Duodenal mucosa (tissue), 2 donors: Measurements from ENCODE around the gene WNT6.

Source experiments
- H3K27ac ChIP-seq: one replicate; pipeline ENCODE4 v1.7.0; 2013; ENCODE audit warnings: low read depth, low read length
- H3K27me3 ChIP-seq, 2 donors: one replicate each; pipeline ENCODE4 v1.7.0; 2013; ENCODE audit warnings: low read length in 2 of 2, control low read depth in 1 of 2; ENCODE audit not compliant: insufficient read depth in 2 of 2, control insufficient read depth in 1 of 2
- H3K36me3 ChIP-seq, 2 donors: one replicate each; pipeline ENCODE4 v1.7.0; 2013; ENCODE audit warnings: low read length in 2 of 2, control low read depth in 1 of 2; ENCODE audit not compliant: insufficient read depth in 2 of 2, control insufficient read depth in 1 of 2
- H3K4me1 ChIP-seq, 2 donors: one replicate each; pipeline ENCODE4 v1.7.0; 2013; ENCODE audit warnings: low read length in 2 of 2, control low read depth in 1 of 2; ENCODE audit not compliant: insufficient read depth in 2 of 2, control insufficient read depth in 1 of 2
- H3K4me3 ChIP-seq, 2 donors: one replicate each; pipeline ENCODE4 v1.7.0; 2013; ENCODE audit warnings: low read length in 2 of 2, low read depth in 1 of 2
- H3K9ac ChIP-seq, 2 donors: one replicate each; pipeline ENCODE4 v1.7.0; 2013; ENCODE audit warnings: low read length in 2 of 2, low read depth in 1 of 2
- H3K9me3 ChIP-seq, 2 donors: one replicate each; pipeline ENCODE4 v1.7.0; 2013; ENCODE audit warnings: low read length in 2 of 2, control low read depth in 1 of 2; ENCODE audit not compliant: control insufficient read depth in 1 of 2

WNT6 gene

GRCh38 chr2:218819093-218819492, 40.5 kb upstream of the WNT6 start:
- no peaks in the 10 kb centered on the region for H3K9me3 ChIP-seq
- peaks cover 13 to 36% of the 10 kb centered on the region in 2 donors for H3K36me3 ChIP-seq
- no peak overlapping the region for H3K9ac ChIP-seq
- no peaks in the 10 kb centered on the region for H3K27me3 ChIP-seq
- H3K4me1 ChIP-seq = peaks cover 8% of the 10 kb centered on the region in 2 donors
- H3K27ac ChIP-seq = no peak overlapping the region
- no peak overlapping the region for H3K4me3 ChIP-seq

DNA sequence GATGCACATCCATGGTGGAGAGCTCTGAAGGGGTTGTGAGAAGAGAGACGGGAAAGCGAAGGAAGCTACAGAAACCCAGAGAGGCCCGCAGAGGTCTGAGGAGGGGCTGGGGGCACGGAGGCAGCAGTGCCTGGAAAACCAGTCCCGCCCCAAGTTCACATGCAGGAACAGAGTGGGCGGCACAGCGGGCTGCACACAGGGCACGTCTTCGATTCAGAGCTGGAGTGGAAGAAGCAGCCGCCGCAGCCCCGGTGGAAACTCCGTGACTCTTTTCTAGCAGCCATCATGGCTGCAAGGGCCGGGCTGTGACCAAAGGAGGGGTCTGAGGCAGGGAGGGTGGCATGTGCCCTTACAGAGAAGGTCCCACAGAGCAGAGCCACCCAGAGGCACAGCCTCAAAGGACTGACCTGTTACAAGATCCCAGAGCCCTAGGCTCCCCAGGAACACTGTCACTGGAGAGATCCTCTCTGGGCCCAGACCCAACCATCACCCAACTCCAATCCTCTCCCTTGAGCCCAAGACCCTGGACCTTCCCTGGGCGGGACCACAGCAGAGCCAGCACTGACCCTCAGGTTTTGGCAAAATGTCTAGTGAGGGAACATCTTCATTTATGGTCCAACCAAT, 38.7 kb upstream of the WNT6 start:
- H3K27me3 ChIP-seq = no peaks in the 10 kb centered on the region
- H3K36me3 ChIP-seq = peaks cover 2 to 25% of the 10 kb centered on the region in 2 donors
- no peak overlapping the region for H3K27ac ChIP-seq

GRCh38 chr2:218821605-218822211, 37.9 kb upstream of the WNT6 start:
- no peak overlapping the region for H3K27ac ChIP-seq
- no peaks in the 10 kb centered on the region for H3K9me3 ChIP-seq
- no peak overlapping the region for H3K4me3 ChIP-seq
- H3K4me1 ChIP-seq = no peaks in the 10 kb centered on the region
- H3K27me3 ChIP-seq = no peaks in the 10 kb centered on the region
- peaks cover 0 to 17% of the 10 kb centered on the region in 2 donors for H3K36me3 ChIP-seq
- H3K9ac ChIP-seq = no peak overlapping the region

More for the DNA sequence above, 38.7 kb upstream of the WNT6 start:
- Histone ChIP-seq H3K9ac (no peak overlapping the region), H3K9me3 (no peaks in the 10 kb centered on the region), H3K4me1 (no peaks in the 10 kb centered on the region), H3K4me3 (no peak overlapping the region)

DNA sequence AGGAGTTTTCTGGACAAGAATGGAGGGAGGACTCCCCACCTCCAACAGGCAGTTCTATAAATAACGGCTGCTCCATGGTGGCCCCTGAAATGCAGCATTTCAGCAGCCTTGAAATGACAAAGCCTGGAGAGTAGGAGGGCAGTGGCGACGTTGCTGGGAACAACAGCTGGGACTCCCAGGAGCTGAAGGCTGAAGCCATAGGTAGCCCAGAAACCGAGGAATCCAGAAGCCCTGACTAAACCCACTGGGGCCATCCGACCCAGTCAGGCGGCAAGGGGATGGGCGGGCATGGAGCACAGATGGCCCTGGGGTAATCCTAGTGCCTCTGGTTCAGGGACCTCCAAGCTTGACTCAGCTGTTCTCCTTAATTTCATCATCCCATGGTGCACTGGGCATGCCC, 37.0 kb upstream of the WNT6 start:
- H3K9me3 ChIP-seq = no peaks in the 10 kb centered on the region
- peaks cover 0 to 12% of the 10 kb centered on the region in 2 donors for H3K36me3 ChIP-seq
- H3K4me1 ChIP-seq = no peaks in the 10 kb centered on the region
- H3K27ac ChIP-seq = no peak overlapping the region
- no peak overlapping the region for H3K9ac ChIP-seq
- no peaks in the 10 kb centered on the region for H3K27me3 ChIP-seq
- no peak overlapping the region for H3K4me3 ChIP-seq

DNA sequence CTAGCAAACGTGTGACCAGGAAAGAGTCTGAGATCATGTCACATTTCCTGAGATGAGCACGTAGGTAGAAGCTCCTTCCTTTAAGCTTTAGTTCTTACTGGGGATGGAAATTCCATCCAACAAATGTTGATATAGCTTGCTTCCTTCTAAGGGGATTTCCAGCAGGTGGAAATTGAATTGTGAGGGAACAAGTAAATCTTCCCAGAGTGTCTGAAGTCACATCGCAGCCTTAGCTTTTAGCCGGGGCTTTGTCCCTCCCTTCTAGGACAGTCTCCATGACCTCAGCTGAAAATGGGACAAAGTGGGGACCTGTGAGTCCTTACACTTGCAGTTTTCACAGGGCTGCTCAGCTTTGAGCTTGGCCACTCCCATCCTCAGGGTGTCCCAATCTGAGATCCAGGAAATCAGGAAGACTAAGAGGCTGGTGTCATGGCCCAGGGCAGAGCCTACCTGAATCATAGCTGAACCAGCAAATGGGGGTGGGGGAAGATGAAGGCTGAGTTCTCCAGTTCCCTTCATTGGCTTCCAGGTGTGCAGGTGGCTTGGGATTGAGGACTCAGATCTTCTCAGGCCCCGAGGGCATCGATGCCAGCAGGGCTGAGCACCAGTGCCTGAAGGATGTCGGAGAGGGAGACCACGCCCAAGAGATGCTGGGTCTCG, 36.3 kb upstream of the WNT6 start:
- H3K27me3 ChIP-seq = peaks cover 0 to 5% of the 10 kb centered on the region in 2 donors
- no peaks in the 10 kb centered on the region for H3K9me3 ChIP-seq
- H3K9ac ChIP-seq = no peak overlapping the region
- H3K27ac ChIP-seq = no peak overlapping the region
- peaks cover 0 to 8% of the 10 kb centered on the region in 2 donors for H3K36me3 ChIP-seq
- no peak overlapping the region for H3K4me3 ChIP-seq
- no peaks in the 10 kb centered on the region for H3K4me1 ChIP-seq

DNA sequence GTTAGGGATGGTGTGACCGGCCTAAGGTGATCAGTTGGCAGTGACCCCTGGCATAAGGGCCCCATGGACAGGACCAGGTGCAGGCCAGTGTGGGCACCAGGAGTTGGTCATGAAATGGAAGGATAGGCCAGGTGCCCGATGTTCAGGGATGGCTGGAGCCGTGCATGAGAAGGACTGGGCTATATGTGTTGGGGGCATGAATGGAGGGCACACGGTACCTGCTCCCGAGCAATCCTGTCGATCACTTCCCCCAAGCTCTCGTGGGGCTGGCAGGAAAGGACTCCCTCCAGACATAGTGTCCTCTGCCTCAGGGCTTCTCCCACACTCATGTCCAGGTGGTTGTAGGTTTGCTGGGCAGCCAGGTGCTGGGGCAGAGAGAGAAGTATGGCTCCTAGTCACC, 35.6 kb upstream of the WNT6 start:
- H3K4me1 ChIP-seq = no peaks in the 10 kb centered on the region
- H3K9ac ChIP-seq = no peak overlapping the region
- H3K27ac ChIP-seq = no peak overlapping the region
- H3K4me3 ChIP-seq = no peak overlapping the region
- peaks cover 0 to 5% of the 10 kb centered on the region in 2 donors for H3K27me3 ChIP-seq
- peaks cover 0 to under 1% of the 10 kb centered on the region in 2 donors for H3K36me3 ChIP-seq
- no peaks in the 10 kb centered on the region for H3K9me3 ChIP-seq

- Histone ChIP-seq H3K9ac (no peak overlapping the region), H3K27me3 (peaks cover 0 to 5% of the 10 kb centered on the region in 2 donors), H3K27ac (no peak overlapping the region), H3K36me3 (no peaks in the 10 kb centered on the region), H3K9me3 (no peaks in the 10 kb centered on the region), H3K4me3 (no peak overlapping the region), H3K4me1 (no peaks in the 10 kb centered on the region)
These were observed 32.8 kb upstream of the WNT6 start for GRCh38 chr2:218826791-218827190.

DNA sequence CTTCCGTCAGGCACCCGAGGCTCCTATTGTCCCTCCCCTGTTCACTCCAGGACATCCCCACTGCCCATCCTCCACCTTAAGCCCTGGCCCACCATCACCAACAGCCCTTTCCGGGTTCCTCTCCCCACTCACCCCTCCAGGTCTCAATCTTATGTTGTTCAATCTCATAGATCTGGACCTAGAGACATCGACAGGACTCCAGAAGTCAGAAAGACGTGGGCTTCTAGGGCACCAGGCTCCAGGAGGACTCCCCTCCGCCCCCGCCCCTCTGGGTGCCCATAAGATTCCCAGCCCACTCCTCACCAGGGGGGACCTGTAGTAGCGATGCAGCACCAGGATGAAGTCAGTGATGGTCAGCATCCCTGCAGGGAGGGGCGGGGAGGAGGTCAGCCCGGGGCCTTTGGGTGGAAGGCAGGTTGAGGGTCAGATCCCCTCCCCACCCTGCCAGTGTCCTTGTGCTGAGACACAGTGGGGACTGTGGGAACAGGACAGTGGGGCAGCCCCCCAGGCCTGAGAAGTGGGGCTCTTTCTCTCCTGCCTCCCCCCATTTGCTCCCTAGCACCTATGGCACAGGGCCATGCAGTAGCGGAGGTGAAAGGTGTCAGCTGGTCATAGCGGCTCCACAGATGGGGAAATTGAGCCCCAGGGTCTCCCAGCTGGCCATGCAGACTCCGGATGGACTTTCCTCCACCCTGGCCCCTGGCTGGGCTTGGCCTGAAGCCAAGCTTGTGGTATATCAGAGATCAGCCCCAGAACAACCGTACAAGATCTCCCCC, 31.7 kb upstream of the WNT6 start:
- Histone ChIP-seq H3K9me3 (no peaks in the 10 kb centered on the region), H3K4me3 (no peak overlapping the region), H3K27me3 (peaks cover 0 to 5% of the 10 kb centered on the region in 2 donors), H3K9ac (no peak overlapping the region), H3K4me1 (no peaks in the 10 kb centered on the region), H3K27ac (no peak overlapping the region), H3K36me3 (no peaks in the 10 kb centered on the region)

DNA sequence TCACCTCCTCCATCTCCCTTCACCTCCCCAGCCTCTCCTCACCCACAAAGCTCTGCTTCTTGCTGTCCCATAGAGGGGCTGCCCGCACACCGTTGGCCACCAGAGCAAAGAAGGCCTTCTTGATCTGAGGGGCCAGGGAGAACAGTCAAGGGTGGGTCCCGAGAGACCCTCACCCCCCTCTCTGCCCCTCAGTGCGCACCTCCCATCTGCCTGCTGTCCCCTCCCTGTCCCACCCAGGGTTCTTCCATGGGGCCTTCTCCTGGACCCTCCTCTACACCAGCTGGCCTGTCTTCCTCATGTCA, 31.2 kb upstream of the WNT6 start:
- H3K36me3 ChIP-seq = no peaks in the 10 kb centered on the region
- peaks cover 0 to 5% of the 10 kb centered on the region in 2 donors for H3K27me3 ChIP-seq
- H3K9ac ChIP-seq = no peak overlapping the region
- no peaks in the 10 kb centered on the region for H3K4me1 ChIP-seq
- H3K9me3 ChIP-seq = no peaks in the 10 kb centered on the region
- H3K27ac ChIP-seq = no peak overlapping the region
- no peak overlapping the region for H3K4me3 ChIP-seq

- H3K27ac ChIP-seq = no peak overlapping the region
- H3K9ac ChIP-seq = no peak overlapping the region
- H3K4me1 ChIP-seq = no peaks in the 10 kb centered on the region
- H3K36me3 ChIP-seq = no peaks in the 10 kb centered on the region
- no peak overlapping the region for H3K4me3 ChIP-seq
- peaks cover 0 to 14% of the 10 kb centered on the region in 2 donors for H3K27me3 ChIP-seq
- no peaks in the 10 kb centered on the region for H3K9me3 ChIP-seq
These were observed 29.6 kb upstream of the WNT6 start for GRCh38 chr2:218829868-218830451.
